Measurements from ENCODE around the gene NMNAT2.

Gene NMNAT2

DNA sequence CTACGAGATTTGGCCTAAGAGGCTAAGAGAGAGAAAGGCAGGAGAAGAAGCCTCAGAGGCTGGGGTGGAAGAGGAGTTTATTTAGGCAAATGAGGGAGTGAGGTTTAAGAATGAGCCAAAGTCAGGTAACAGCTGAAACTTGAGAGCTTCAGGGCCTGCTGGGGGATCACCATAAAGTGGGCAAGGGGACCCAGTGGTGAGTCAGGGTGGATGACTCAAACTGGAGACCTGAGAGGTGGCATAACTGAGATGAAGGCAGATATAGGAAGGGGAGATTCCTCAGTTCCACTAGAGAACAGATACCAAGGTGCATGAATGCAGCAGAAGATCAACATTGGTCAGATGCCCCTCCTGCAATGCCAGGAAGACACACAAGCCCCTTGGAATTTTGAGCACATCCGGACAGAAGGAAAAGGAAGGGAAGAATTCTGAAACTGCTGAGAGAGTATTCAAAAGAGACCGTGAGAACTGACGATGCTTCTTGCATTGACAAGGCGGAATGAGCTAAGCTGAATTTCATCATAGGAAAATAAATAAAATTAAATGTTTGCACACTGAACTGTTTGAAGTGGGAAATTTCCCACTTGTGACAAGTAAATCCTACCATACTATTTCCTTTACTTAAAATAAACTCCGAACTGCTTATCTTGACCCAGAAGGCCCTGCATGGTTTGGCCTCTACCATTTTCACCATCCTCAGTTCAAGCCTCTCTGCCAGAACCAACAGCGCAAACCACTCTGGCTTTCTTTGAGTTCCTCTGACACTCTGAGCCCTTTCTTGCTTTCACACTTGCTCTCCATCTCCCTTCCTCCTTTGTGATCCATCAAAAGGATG lies 94.1 kb downstream of the NMNAT2 start:
- TF ChIP-seq, protein P1, sequence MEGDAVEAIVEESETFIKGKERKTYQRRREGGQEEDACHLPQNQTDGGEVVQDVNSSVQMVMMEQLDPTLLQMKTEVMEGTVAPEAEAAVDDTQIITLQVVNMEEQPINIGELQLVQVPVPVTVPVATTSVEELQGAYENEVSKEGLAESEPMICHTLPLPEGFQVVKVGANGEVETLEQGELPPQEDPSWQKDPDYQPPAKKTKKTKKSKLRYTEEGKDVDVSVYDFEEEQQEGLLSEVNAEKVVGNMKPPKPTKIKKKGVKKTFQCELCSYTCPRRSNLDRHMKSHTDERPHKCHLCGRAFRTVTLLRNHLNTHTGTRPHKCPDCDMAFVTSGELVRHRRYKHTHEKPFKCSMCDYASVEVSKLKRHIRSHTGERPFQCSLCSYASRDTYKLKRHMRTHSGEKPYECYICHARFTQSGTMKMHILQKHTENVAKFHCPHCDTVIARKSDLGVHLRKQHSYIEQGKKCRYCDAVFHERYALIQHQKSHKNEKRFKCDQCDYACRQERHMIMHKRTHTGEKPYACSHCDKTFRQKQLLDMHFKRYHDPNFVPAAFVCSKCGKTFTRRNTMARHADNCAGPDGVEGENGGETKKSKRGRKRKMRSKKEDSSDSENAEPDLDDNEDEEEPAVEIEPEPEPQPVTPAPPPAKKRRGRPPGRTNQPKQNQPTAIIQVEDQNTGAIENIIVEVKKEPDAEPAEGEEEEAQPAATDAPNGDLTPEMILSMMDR (IDR thresholded peaks at IDR 0.05; ENCODE audit: insufficient read depth, low read length, missing control alignments) = no peak
- CTCF ChIA-PET = interaction anchor here (2.1 kb wide), 1 partner anchor 42 kb away, joined by 7 read pairs; no protein-coding TSS in a partner anchor
- POLR2A ChIA-PET = no interaction called here
- H3K4me3 ChIP-seq (ENCODE audit: low read depth, low read length) = no peak overlapping the region
- DNase-seq (ENCODE audit: low read depth, low spot score) = no peak

DNA sequence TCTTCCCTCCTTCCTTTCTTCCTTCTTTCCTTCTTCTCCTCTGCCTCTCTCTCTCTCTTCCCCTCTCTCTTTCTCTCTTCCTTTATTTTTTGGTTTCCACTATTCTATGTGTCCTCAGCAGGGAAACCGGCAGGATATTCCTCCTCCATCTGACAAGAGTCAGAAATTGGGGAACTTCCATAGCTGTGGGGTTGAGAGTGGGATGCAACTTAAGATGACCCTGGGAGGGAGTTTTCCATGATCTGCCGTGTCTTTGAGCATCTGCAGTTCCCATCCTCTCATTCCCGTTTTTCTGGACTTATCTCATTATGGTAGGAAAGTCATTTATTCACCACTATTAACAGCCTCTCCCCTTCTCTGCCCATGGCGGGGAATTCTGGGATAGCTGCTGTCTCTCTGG lies 98.6 kb downstream of the NMNAT2 start:
- POLR2A ChIA-PET = no interaction called here
- TF ChIP-seq, protein P1 (IDR thresholded peaks at IDR 0.05; ENCODE audit: insufficient read depth, low read length, missing control alignments) = no peak
- H3K4me3 ChIP-seq (ENCODE audit: low read depth, low read length) = no peak overlapping the region
- DNase-seq (ENCODE audit: low read depth, low spot score) = no peak
- CTCF ChIA-PET = interaction anchor here (0.9 to 3.7 kb wide), 6 partner anchors 12 to 358 kb away, joined by 3 to 43 read pairs (median 5); no protein-coding TSS in a partner anchor

DNA sequence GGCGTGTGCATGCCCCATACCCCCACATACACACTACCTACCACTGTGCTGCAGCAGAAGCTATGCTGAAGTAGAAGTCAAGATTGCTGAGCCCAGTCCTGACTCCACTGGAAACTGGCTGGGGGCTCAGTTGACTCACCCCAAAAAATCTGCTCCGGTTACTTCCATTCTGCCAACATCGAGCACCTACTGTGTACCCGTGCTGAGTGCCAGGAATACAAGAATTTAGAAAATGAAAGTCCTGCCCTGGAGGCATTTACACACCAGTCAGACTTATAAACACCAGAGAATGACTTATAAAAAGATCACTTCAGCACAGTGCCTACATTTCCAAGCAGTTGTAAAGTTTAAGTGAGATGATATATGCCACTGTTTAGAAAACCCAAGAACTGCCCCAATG lies 99.1 kb downstream of the NMNAT2 start:
- no peak overlapping the region for H3K4me3 ChIP-seq (ENCODE audit: low read depth, low read length)
- ChIA-PET CTCF (interaction anchor here (0.6 to 3.7 kb wide), 15 partner anchors 8 to 358 kb away, joined by 3 to 43 read pairs (median 4); no protein-coding TSS in a partner anchor), POLR2A (no interaction called here)
- no peak for DNase-seq (ENCODE audit: low read depth, low spot score)
- TF ChIP-seq, protein P1 (IDR thresholded peaks at IDR 0.05; ENCODE audit: insufficient read depth, low read length, missing control alignments) = no peak

DNA sequence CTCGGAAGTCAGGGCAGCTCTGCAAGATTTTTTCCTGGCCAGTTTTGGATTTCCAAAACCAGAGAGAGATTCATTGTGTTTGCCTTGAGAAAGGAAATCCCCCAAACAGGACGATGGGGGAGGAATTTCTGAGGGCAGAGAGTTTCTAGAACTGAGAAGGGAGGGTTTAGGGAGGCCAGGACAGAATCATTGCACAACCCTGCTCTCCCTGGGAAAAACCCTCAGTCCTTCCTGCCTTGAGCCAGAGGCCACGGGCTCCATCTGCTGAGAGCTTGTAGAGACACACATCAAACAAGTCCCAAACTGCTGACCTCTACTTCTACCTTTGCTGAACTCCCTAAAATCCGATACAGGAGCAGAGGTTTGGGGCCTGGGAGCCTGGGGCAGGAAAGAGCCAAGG lies 99.7 kb downstream of the NMNAT2 start:
- CTCF ChIA-PET = interaction anchor here (0.6 to 3.7 kb wide), 17 partner anchors 9 to 357 kb away, joined by 3 to 43 read pairs (median 4); no protein-coding TSS in a partner anchor
- POLR2A ChIA-PET = no interaction called here

DNA sequence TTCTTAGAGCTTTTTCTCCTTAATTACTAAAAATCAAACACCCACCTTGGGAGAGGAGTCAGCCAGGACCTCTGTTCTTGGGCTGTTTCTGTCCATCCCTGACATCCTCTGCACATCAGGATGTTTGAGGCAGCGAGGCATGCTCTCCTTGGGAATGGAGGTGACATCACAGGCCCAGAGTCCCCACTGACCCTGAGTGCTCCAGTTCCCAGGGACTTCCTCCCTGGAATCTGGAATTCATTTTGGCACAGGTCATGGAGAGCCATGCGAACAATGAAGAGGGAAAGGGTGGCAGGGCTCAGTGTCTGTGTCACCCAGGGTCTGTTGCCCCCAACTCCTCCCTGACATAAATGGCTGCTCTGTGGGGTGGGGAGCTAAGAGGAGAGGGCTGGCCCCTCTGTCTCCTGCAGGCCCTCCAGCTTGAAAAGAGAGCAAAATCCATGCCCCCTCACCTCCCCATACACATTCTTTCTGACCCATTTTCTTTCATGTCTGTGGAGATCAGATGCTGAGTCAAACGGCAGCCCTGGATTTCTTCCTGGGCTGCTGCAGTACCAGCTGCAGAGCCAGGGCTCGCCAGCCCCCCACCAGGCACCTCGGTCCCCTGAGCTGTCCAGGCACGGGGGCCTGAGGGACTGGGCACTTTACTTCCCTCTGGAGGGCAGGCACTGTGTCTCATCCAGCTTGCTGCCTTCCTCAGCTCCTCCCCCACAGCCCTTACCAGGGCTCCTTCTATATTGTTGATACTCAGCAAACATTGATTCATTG lies 102.0 kb downstream of the NMNAT2 start:
- no peak overlapping the region for H3K4me3 ChIP-seq (ENCODE audit: low read depth, low read length)
- ChIA-PET POLR2A (no interaction called here), CTCF (interaction anchor here (0.5 to 1.5 kb wide), 5 partner anchors 33 to 182 kb away, joined by 3 to 4 read pairs (median 3); no protein-coding TSS in a partner anchor)
- TF ChIP-seq, protein P1 (IDR thresholded peaks at IDR 0.05; ENCODE audit: insufficient read depth, low read length, missing control alignments) = no peak
- DNase-seq (ENCODE audit: low read depth, low spot score) = no peak

More for the DNA sequence above, 99.7 kb downstream of the NMNAT2 start:
- peak; percentile 83 for DNase-seq (ENCODE audit: low read depth, low spot score)
- TF ChIP-seq, protein P1 (IDR thresholded peaks at IDR 0.05; ENCODE audit: insufficient read depth, low read length, missing control alignments) = peak; percentile 78
- H3K4me3 ChIP-seq (ENCODE audit: low read depth, low read length) = no peak overlapping the region

DNA sequence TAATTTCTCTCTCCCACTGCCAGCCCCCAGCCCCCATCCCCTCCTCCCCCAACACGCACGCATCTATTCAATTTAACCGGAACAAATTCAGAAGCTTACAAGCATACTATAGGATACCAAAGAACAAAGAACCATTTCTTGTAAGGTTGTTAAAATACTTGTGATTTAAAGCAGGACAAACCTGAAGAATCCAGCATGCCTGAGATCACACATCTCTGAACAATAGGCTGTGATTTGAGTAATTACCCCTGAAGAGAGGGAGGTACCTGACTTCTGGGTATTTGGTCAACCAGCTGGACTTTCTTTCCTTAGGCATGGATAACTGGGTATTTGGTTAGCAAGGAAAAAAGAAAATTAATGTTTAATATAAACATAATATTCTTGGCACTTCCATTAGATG lies 105.1 kb downstream of the NMNAT2 start:
- TF ChIP-seq, protein P1 (IDR thresholded peaks at IDR 0.05; ENCODE audit: insufficient read depth, low read length, missing control alignments) = no peak
- DNase-seq (ENCODE audit: low read depth, low spot score) = no peak
- no peak overlapping the region for H3K4me3 ChIP-seq (ENCODE audit: low read depth, low read length)
- ChIA-PET POLR2A (no interaction called here), CTCF (interaction anchor here (3.4 kb wide), 1 partner anchor 9 kb away, joined by 11 read pairs; no protein-coding TSS in a partner anchor)

Data from AG04449 (cell line).